ENCODE results near the gene LARGE1. TPM values are rescaled to one million over a fixed set of nuclear protein-coding genes. Genes with fewer than 3 reads are reported as not detected.

Gene LARGE1
- total and polyA plus RNA-seq, 4 experiments from 2014 or later, result 0.06 to 1.1 (median 1.0) TPM; not detected in 1

GRCh38 chr22:33770723-33771122 lies 149.6 kb downstream of the LARGE1 start:
- CTCF ChIA-PET (ENCODE audit: partially characterized antibody), result no interaction called here
- H3K4me3 ChIP-seq (ENCODE audit: low read length in 2 of 2), result no peak overlapping the region
- no peaks in the 10 kb centered on the region for H3K9me3 ChIP-seq (ENCODE audit: control insufficient read depth in 1 of 2, low read length in 2 of 2)
- Mint-ChIP-seq H3K4me3 (no peak overlapping the region), H3K27me3 (no peaks in the 10 kb centered on the region), H3K27ac (no peak overlapping the region), H3K36me3 (peaks cover 0 to 1% of the 10 kb centered on the region in 2 donors), H3K4me1 (no peaks in the 10 kb centered on the region), H3K9me3 (peaks cover 0 to 18% (median 8%) of the 10 kb centered on the region in 8 donors)
- no peaks in the 10 kb centered on the region for H3K4me1 ChIP-seq (ENCODE audit: insufficient read depth, low read length)
- no peak overlapping the region for H3K27ac ChIP-seq (ENCODE audit: low read depth, low read length)
- DNase-seq, result no peak
- POLR2A ChIA-PET (ENCODE audit: partially characterized antibody), result no interaction called here
- intact Hi-C loops (cut with micrococcal nuclease), result no loop called here
- H3K27me3 ChIP-seq (ENCODE audit: insufficient read depth, low read length), result no peaks in the 10 kb centered on the region
- no peaks in the 10 kb centered on the region for H3K36me3 ChIP-seq (ENCODE audit: insufficient read depth, low read length)

- H3K4me3 Mint-ChIP-seq, result no peak overlapping the region
- no peak overlapping the region for H3K27ac ChIP-seq (ENCODE audit: low read depth, low read length)
- ChIA-PET POLR2A (ENCODE audit: partially characterized antibody) (no interaction called here), CTCF (ENCODE audit: partially characterized antibody) (no interaction called here)
- H3K4me1 Mint-ChIP-seq, result no peaks in the 10 kb centered on the region
- no peaks in the 10 kb centered on the region for H3K36me3 Mint-ChIP-seq
- H3K9me3 Mint-ChIP-seq, result peaks cover 0 to 26% (median 11%) of the 10 kb centered on the region in 8 donors
- H3K4me1 ChIP-seq (ENCODE audit: insufficient read depth, low read length), result no peaks in the 10 kb centered on the region
- H3K36me3 ChIP-seq (ENCODE audit: insufficient read depth, low read length), result no peaks in the 10 kb centered on the region
- no peak overlapping the region for H3K4me3 ChIP-seq (ENCODE audit: low read length in 2 of 2)
- H3K9me3 ChIP-seq (ENCODE audit: control insufficient read depth in 1 of 2, low read length in 2 of 2), result no peaks in the 10 kb centered on the region
- DNase-seq, result no peak
- no peaks in the 10 kb centered on the region for H3K27me3 ChIP-seq (ENCODE audit: insufficient read depth, low read length)
- intact Hi-C loops (cut with micrococcal nuclease), result no loop called here
- no peaks in the 10 kb centered on the region for H3K27me3 Mint-ChIP-seq
- H3K27ac Mint-ChIP-seq, result no peak overlapping the region
Measured at GRCh38 chr22:33766091-33766490, 154.2 kb downstream of the LARGE1 start.

- Histone ChIP-seq H3K27me3 (ENCODE audit: insufficient read depth, low read length) (no peaks in the 10 kb centered on the region), H3K27ac (ENCODE audit: low read depth, low read length) (no peak overlapping the region), H3K9me3 (ENCODE audit: control insufficient read depth in 1 of 2, low read length in 2 of 2) (no peaks in the 10 kb centered on the region), H3K4me1 (ENCODE audit: insufficient read depth, low read length) (no peaks in the 10 kb centered on the region), H3K4me3 (ENCODE audit: low read length in 2 of 2) (no peak overlapping the region), H3K36me3 (ENCODE audit: insufficient read depth, low read length) (no peaks in the 10 kb centered on the region)
- no peak for DNase-seq
- H3K4me3 Mint-ChIP-seq, result no peak overlapping the region
- H3K36me3 Mint-ChIP-seq, result no peaks in the 10 kb centered on the region
- peaks cover 0 to 2% of the 10 kb centered on the region in 2 donors for H3K27me3 Mint-ChIP-seq
- CTCF ChIA-PET (ENCODE audit: partially characterized antibody), result no interaction called here
- no peaks in the 10 kb centered on the region for H3K4me1 Mint-ChIP-seq
- POLR2A ChIA-PET (ENCODE audit: partially characterized antibody), result no interaction called here
- no peak overlapping the region for H3K27ac Mint-ChIP-seq
- H3K9me3 Mint-ChIP-seq, result peaks cover 5 to 34% (median 18%) of the 10 kb centered on the region in 8 donors
- intact Hi-C loops (cut with micrococcal nuclease), result no loop called here
Measured at GRCh38 chr22:33758961-33759360, 161.3 kb downstream of the LARGE1 start.

- CTCF ChIA-PET (ENCODE audit: partially characterized antibody), result no interaction called here
- Histone ChIP-seq H3K27ac (ENCODE audit: low read depth, low read length) (no peak overlapping the region), H3K9me3 (ENCODE audit: control insufficient read depth in 1 of 2, low read length in 2 of 2) (no peaks in the 10 kb centered on the region), H3K4me1 (ENCODE audit: insufficient read depth, low read length) (no peaks in the 10 kb centered on the region), H3K4me3 (ENCODE audit: low read length in 2 of 2) (no peak overlapping the region), H3K36me3 (ENCODE audit: insufficient read depth, low read length) (no peaks in the 10 kb centered on the region), H3K27me3 (ENCODE audit: insufficient read depth, low read length) (no peaks in the 10 kb centered on the region)
- POLR2A ChIA-PET (ENCODE audit: partially characterized antibody), result no interaction called here
- peak overlapping the region in 1 of 8 donors; percentile 8 for H3K4me3 Mint-ChIP-seq
- intact Hi-C loops (cut with micrococcal nuclease), result no loop called here
- no peaks in the 10 kb centered on the region for H3K36me3 Mint-ChIP-seq
- no peaks in the 10 kb centered on the region for H3K4me1 Mint-ChIP-seq
- H3K27ac Mint-ChIP-seq, result no peak overlapping the region
- DNase-seq, result no peak
- H3K27me3 Mint-ChIP-seq, result peaks cover 0 to 2% of the 10 kb centered on the region in 2 donors
- peaks cover 5 to 37% (median 17%) of the 10 kb centered on the region in 8 donors for H3K9me3 Mint-ChIP-seq
Measured at GRCh38 chr22:33757802-33758483, 162.3 kb downstream of the LARGE1 start.

- Mint-ChIP-seq H3K4me3 (no peak overlapping the region), H3K27me3 (peaks cover 0 to 2% of the 10 kb centered on the region in 2 donors), H3K4me1 (no peaks in the 10 kb centered on the region), H3K36me3 (peaks cover 0 to 4% of the 10 kb centered on the region in 2 donors), H3K27ac (no peak overlapping the region), H3K9me3 (peaks cover 5 to 33% (median 17%) of the 10 kb centered on the region in 8 donors)
- H3K27me3 ChIP-seq (ENCODE audit: insufficient read depth, low read length), result no peaks in the 10 kb centered on the region
- H3K4me1 ChIP-seq (ENCODE audit: insufficient read depth, low read length), result no peaks in the 10 kb centered on the region
- POLR2A ChIA-PET (ENCODE audit: partially characterized antibody), result no interaction called here
- CTCF ChIA-PET (ENCODE audit: partially characterized antibody), result no interaction called here
- no peak overlapping the region for H3K27ac ChIP-seq (ENCODE audit: low read depth, low read length)
- H3K36me3 ChIP-seq (ENCODE audit: insufficient read depth, low read length), result no peaks in the 10 kb centered on the region
- no peaks in the 10 kb centered on the region for H3K9me3 ChIP-seq (ENCODE audit: control insufficient read depth in 1 of 2, low read length in 2 of 2)
- H3K4me3 ChIP-seq (ENCODE audit: low read length in 2 of 2), result no peak overlapping the region
- intact Hi-C loops (cut with micrococcal nuclease), result no loop called here
- no peak for DNase-seq
Measured at GRCh38 chr22:33757041-33757801, 163.1 kb downstream of the LARGE1 start.

- Mint-ChIP-seq H3K27me3 (peaks cover 0 to 2% of the 10 kb centered on the region in 2 donors), H3K27ac (no peak overlapping the region), H3K4me3 (no peak overlapping the region), H3K4me1 (no peaks in the 10 kb centered on the region), H3K36me3 (peaks cover 0 to 4% of the 10 kb centered on the region in 2 donors), H3K9me3 (peaks cover 5 to 30% (median 16%) of the 10 kb centered on the region in 8 donors)
- no peaks in the 10 kb centered on the region for H3K36me3 ChIP-seq (ENCODE audit: insufficient read depth, low read length)
- no peaks in the 10 kb centered on the region for H3K4me1 ChIP-seq (ENCODE audit: insufficient read depth, low read length)
- CTCF ChIA-PET (ENCODE audit: partially characterized antibody), result no interaction called here
- intact Hi-C loops (cut with micrococcal nuclease), result no loop called here
- POLR2A ChIA-PET (ENCODE audit: partially characterized antibody), result no interaction called here
- H3K27ac ChIP-seq (ENCODE audit: low read depth, low read length), result no peak overlapping the region
- H3K27me3 ChIP-seq (ENCODE audit: insufficient read depth, low read length), result no peaks in the 10 kb centered on the region
- no peaks in the 10 kb centered on the region for H3K9me3 ChIP-seq (ENCODE audit: control insufficient read depth in 1 of 2, low read length in 2 of 2)
- no peak overlapping the region for H3K4me3 ChIP-seq (ENCODE audit: low read length in 2 of 2)
- no peak for DNase-seq
Measured at GRCh38 chr22:33756508-33756949, 163.7 kb downstream of the LARGE1 start.

- Histone ChIP-seq H3K27ac (ENCODE audit: low read depth, low read length) (no peak overlapping the region), H3K4me3 (ENCODE audit: low read length in 2 of 2) (no peak overlapping the region), H3K9me3 (ENCODE audit: control insufficient read depth in 1 of 2, low read length in 2 of 2) (no peaks in the 10 kb centered on the region), H3K4me1 (ENCODE audit: insufficient read depth, low read length) (no peaks in the 10 kb centered on the region), H3K27me3 (ENCODE audit: insufficient read depth, low read length) (no peaks in the 10 kb centered on the region), H3K36me3 (ENCODE audit: insufficient read depth, low read length) (no peaks in the 10 kb centered on the region)
- DNase-seq, result no peak
- Mint-ChIP-seq H3K27me3 (no peaks in the 10 kb centered on the region), H3K27ac (no peak overlapping the region), H3K4me1 (no peaks in the 10 kb centered on the region), H3K36me3 (peaks cover 0 to 4% of the 10 kb centered on the region in 2 donors), H3K9me3 (peaks cover 0 to 18% (median 5%) of the 10 kb centered on the region in 8 donors), H3K4me3 (no peak overlapping the region)
- intact Hi-C loops (cut with micrococcal nuclease), result no loop called here
- CTCF ChIA-PET (ENCODE audit: partially characterized antibody), result no interaction called here
- POLR2A ChIA-PET (ENCODE audit: partially characterized antibody), result no interaction called here
Measured at GRCh38 chr22:33748714-33749113, 171.6 kb downstream of the LARGE1 start.
